Mucosa of rectum (tissue), 2 donors: ENCODE measurements around the gene ORC3.
"Not testable (repeated sequence)": the region's sequence is repeated elsewhere in the genome, so short reads cannot be mapped to it uniquely, and the experiment has no call there.

Experiments
- H3K27ac ChIP-seq, 2 donors: one replicate each; pipeline ENCODE4 v1.7.0; 2013; ENCODE audit warnings: inconsistent platforms in 2 of 2, low read depth in 2 of 2, low read length in 2 of 2
- H3K27me3 ChIP-seq, 2 donors: one replicate each; pipeline ENCODE4 v1.7.0; 2013; ENCODE audit warnings: low read length in 2 of 2; ENCODE audit not compliant: control insufficient read depth in 2 of 2, insufficient read depth in 2 of 2
- H3K36me3 ChIP-seq, 2 donors: one replicate each; pipeline ENCODE4 v1.7.0; 2013; ENCODE audit warnings: low read length in 2 of 2; ENCODE audit not compliant: control insufficient read depth in 2 of 2, insufficient read depth in 2 of 2
- H3K4me1 ChIP-seq, 2 donors: one replicate each; pipeline ENCODE4 v1.7.0; 2013; ENCODE audit warnings: low read length in 2 of 2, mild to moderate bottlenecking in 1 of 2; ENCODE audit not compliant: control insufficient read depth in 2 of 2, insufficient read depth in 2 of 2
- H3K4me3 ChIP-seq, 2 donors: one replicate each; pipeline ENCODE4 v1.7.0; 2013; ENCODE audit warnings: low read length in 2 of 2
- H3K9ac ChIP-seq, 2 donors: one replicate each; pipeline ENCODE4 v1.7.0; 2013; ENCODE audit warnings: low read length in 2 of 2, low read depth in 1 of 2, mild to moderate bottlenecking in 1 of 2
- H3K9me3 ChIP-seq, 2 donors: one replicate each; pipeline ENCODE4 v1.7.0; 2013; ENCODE audit warnings: low read length in 2 of 2; ENCODE audit not compliant: control insufficient read depth in 2 of 2
- donor health status: healthy.
- donor health status: Normal muscosa, but diverticular disease.

The ORC3 gene

GRCh38 chr6:87700397-87701343 is 110.7 kb downstream of the ORC3 start:
- Histone ChIP-seq H3K36me3 (no peaks in the 10 kb centered on the region), H3K27me3 (no peaks in the 10 kb centered on the region), H3K9me3 (no peaks in the 10 kb centered on the region), H3K4me3 (peak overlapping the region; percentile 89 to 93), H3K4me1 (peaks cover 10 to 17% of the 10 kb centered on the region in 2 donors), H3K27ac (peak overlapping the region; percentile 98 to 99), H3K9ac (peak overlapping the region; percentile 89 to 99)

- Histone ChIP-seq H3K36me3 (no peaks in the 10 kb centered on the region), H3K27ac (peak overlapping the region; percentile 98 to 99), H3K9ac (peak overlapping the region; percentile 89 to 99), H3K4me1 (peaks cover 10 to 17% of the 10 kb centered on the region in 2 donors), H3K27me3 (no peaks in the 10 kb centered on the region), H3K4me3 (peak overlapping the region; percentile 89 to 93), H3K9me3 (no peaks in the 10 kb centered on the region)
These were observed 111.4 kb downstream of the ORC3 start for GRCh38 chr6:87701344-87701675.

- peak within 1 kb of the TSS; percentile 89 to 93 for H3K4me3 ChIP-seq
- no peaks in the 10 kb centered on the region for H3K27me3 ChIP-seq
- peaks cover 10 to 17% of the 10 kb centered on the region in 2 donors for H3K4me1 ChIP-seq
- H3K9ac ChIP-seq: peak within 1 kb of the TSS; percentile 89 to 99
- H3K9me3 ChIP-seq: no peaks in the 10 kb centered on the region
- peak within 1 kb of the TSS; percentile 98 to 99 for H3K27ac ChIP-seq
- H3K36me3 ChIP-seq: no peaks in the 10 kb centered on the region
These were observed 112.0 kb downstream of the ORC3 start, which contains the start of gene AKIRIN2 for GRCh38 chr6:87701676-87702588. AKIRIN2 (minus strand) TSS chr6:87702233; CDS start chr6:87701684, 549 bp downstream.

GRCh38 chr6:87702589-87702945 is 112.6 kb downstream of the ORC3 start:
- H3K4me3 ChIP-seq: peak overlapping the region; percentile 85 to 89
- peak overlapping the region; percentile 83 to 99 for H3K9ac ChIP-seq

GRCh38 chr6:87703039-87703438 is 113.1 kb downstream of the ORC3 start:
- not testable (repeated sequence) for H3K9me3 ChIP-seq, H3K36me3 ChIP-seq, H3K27me3 ChIP-seq
- Histone ChIP-seq H3K4me3 (peak overlapping the region; percentile 85 to 89), H3K4me1 (peaks cover 8 to 11% of the 10 kb centered on the region in 2 donors), H3K27ac (peak overlapping the region; percentile 93 to 99), H3K9ac (peak overlapping the region in 1 of 2 donors; percentile 99)

More at GRCh38 chr6:87702589-87702945, 112.6 kb downstream of the ORC3 start:
- Histone ChIP-seq H3K4me1 (peaks cover 9 to 15% of the 10 kb centered on the region in 2 donors), H3K27ac (peak overlapping the region; percentile 93 to 99), H3K27me3 (no peaks in the 10 kb centered on the region), H3K9me3 (no peaks in the 10 kb centered on the region), H3K36me3 (no peaks in the 10 kb centered on the region)

- Histone ChIP-seq H3K4me1 (peaks cover 0 to 7% of the 10 kb centered on the region in 2 donors), H3K36me3 (no peaks in the 10 kb centered on the region), H3K9ac (no peak overlapping the region), H3K4me3 (no peak overlapping the region), H3K9me3 (no peaks in the 10 kb centered on the region), H3K27me3 (no peaks in the 10 kb centered on the region), H3K27ac (no peak overlapping the region)
These were observed 115.2 kb downstream of the ORC3 start for GRCh38 chr6:87705070-87705691.

- Histone ChIP-seq H3K4me3 (no peak overlapping the region), H3K9ac (no peak overlapping the region), H3K9me3 (no peaks in the 10 kb centered on the region), H3K27me3 (no peaks in the 10 kb centered on the region), H3K27ac (no peak overlapping the region), H3K4me1 (peaks cover 0 to 7% of the 10 kb centered on the region in 2 donors), H3K36me3 (no peaks in the 10 kb centered on the region)
These were observed 116.4 kb downstream of the ORC3 start for GRCh38 chr6:87706187-87706966.

- not testable (repeated sequence) for H3K27me3 ChIP-seq, H3K9ac ChIP-seq, H3K27ac ChIP-seq, H3K36me3 ChIP-seq, H3K4me3 ChIP-seq, H3K4me1 ChIP-seq, H3K9me3 ChIP-seq
These were observed 118.9 kb downstream of the ORC3 start for GRCh38 chr6:87708581-87709427.
